Fibroblast of lung (primary cell): ENCODE results near the gene DUSP28.

Experiments
- CTCF ChIP-seq, 2 donors: IDR thresholded peaks in 1 of 2; conservative IDR thresholded peaks in 1 of 2; 1 replicate in 1 of 2; 2 replicates in 1 of 2; pipeline ENCODE4 v1.5.1; 2011 to 2012; ENCODE audit warnings: low read length in 2 of 2, control low read depth in 1 of 2, inconsistent platforms in 1 of 2, low read depth in 1 of 2, mild to moderate bottlenecking in 1 of 2
- EZH2 ChIP-seq: IDR thresholded peaks from 2 replicates; pipeline ENCODE4 v1.5.1; 2012; ENCODE audit warnings: low read length, control low read depth, mild to moderate bottlenecking; ENCODE audit errors: missing control alignments

DNA sequence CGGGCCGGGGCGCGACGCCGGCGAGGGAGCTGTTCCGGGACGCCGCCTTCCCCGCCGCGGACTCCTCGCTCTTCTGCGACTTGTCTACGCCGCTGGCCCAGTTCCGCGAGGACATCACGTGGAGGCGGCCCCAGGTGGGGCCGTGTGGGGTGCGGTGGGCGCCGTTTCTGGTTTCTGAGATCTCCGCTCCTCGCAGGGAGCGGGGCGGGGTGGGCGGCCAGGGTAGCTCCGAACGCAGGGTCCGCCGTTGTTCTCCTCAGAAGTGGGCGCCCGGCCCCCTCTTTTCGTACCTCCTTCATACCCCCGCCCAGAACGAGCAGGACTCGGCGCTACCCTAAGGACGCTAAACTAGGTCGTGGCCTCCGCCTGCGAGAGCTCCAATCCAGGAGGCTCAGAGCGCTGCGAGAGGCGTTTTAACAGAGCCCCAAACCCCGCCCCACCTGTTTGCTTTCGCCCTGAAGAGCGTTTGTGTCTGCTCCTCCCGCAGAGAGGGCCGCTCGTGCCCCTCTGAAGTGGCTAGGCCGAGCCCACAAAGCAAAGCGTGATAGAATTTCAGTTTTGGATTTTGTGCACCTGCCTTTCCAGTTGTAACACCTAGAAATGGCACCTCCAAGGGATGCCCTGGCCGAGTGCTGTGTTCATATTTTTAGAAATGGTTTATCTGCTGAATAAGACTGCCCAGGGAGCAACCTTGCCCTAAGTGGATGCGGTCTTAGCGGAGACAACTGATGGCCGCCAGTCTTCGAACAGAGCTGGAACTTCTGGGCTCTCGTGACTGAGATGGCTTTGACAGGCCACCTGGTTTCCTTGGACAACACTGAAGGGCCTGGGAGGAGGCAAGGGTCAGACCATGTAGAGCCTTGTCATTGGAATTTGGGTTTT lies 27.0 kb downstream of the DUSP28 start:
- TF ChIP-seq CTCF (conservative IDR thresholded peaks at IDR 0.05 in 1 of 2, IDR thresholded peaks at IDR 0.05 in 1 of 2; ENCODE audit: low read depth in 1 of 2, low read length in 2 of 2) (peak in 1 of 2 donors; percentile 10), EZH2 (no peak)
